Brain microvascular endothelial cell (primary cell): ENCODE results near the gene TMPRSS13.

ENCODE experiments used
- DNase-seq: peaks from one replicate; pipeline ENCODE4 v3.0.0-alpha.2; 2020
- H3K27ac ChIP-seq: fragments of 250-450 bp; sonication (Bioruptor Pico); 2 replicates; pipeline ENCODE4 v1.5.1; 2020; ENCODE audit warnings: mild to moderate bottlenecking, moderate library complexity
- H3K27me3 ChIP-seq: fragments of 250-450 bp; sonication (Bioruptor Pico); replicated peaks from 2 replicates; pipeline ENCODE4 v1.5.1; 2020; ENCODE audit warnings: mild to moderate bottlenecking
- H3K36me3 ChIP-seq: fragments of 250-450 bp; sonication (Bioruptor Pico); replicated peaks from 2 replicates; pipeline ENCODE4 v1.5.1; 2020; ENCODE audit warnings: mild to moderate bottlenecking
- H3K4me3 ChIP-seq: 2 replicates; pipeline ENCODE4 v1.5.1; 2011; ENCODE audit warnings: low read depth, mild to moderate bottlenecking, control low read depth, low read length, moderate library complexity
- in situ Hi-C: cut with HindIII; loops from 2 replicates; pipeline ENCODE4 v1.10.0; 2017; ENCODE audit warnings: low sequenced_read_pairs, low pct_ligation_motif_present
- TF ChIP-seq, protein P1 (sequence below): IDR thresholded peaks from 2 replicates; pipeline ENCODE4 v1.5.1; 2011; ENCODE audit warnings: low read depth, mild to moderate bottlenecking, moderate library complexity, low read length, control low read depth, inconsistent platforms; ENCODE audit errors: missing control alignments

TMPRSS13 gene

DNA sequence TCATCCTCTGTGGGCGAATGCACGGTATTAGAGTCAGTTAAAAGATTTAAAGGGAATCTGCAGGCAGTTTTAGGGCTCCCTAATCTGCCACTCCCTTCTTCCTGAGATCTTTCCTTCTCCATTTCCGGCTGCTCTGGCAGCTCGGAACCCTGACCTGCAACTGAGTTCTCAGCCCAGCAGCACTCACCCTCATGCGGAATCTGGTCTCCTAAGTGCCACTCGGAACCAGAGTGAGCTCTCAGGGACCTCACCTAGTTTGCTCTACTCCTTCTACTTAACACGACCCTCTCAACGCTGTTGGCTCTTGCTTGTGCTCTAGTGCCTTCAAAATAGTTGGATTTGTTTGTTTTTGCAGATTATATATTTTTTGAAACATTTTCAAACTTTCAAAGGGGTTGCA, 37.7 kb upstream of the TMPRSS13 start:
- no peaks in the 10 kb centered on the region for H3K36me3 ChIP-seq
- no peak overlapping the region for H3K4me3 ChIP-seq
- no peak overlapping the region for H3K27ac ChIP-seq
- H3K27me3 ChIP-seq = no peaks in the 10 kb centered on the region
- TF ChIP-seq, protein P1, sequence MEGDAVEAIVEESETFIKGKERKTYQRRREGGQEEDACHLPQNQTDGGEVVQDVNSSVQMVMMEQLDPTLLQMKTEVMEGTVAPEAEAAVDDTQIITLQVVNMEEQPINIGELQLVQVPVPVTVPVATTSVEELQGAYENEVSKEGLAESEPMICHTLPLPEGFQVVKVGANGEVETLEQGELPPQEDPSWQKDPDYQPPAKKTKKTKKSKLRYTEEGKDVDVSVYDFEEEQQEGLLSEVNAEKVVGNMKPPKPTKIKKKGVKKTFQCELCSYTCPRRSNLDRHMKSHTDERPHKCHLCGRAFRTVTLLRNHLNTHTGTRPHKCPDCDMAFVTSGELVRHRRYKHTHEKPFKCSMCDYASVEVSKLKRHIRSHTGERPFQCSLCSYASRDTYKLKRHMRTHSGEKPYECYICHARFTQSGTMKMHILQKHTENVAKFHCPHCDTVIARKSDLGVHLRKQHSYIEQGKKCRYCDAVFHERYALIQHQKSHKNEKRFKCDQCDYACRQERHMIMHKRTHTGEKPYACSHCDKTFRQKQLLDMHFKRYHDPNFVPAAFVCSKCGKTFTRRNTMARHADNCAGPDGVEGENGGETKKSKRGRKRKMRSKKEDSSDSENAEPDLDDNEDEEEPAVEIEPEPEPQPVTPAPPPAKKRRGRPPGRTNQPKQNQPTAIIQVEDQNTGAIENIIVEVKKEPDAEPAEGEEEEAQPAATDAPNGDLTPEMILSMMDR = no peak
- in situ Hi-C loops = no loop called here
- DNase-seq = no peak

DNA sequence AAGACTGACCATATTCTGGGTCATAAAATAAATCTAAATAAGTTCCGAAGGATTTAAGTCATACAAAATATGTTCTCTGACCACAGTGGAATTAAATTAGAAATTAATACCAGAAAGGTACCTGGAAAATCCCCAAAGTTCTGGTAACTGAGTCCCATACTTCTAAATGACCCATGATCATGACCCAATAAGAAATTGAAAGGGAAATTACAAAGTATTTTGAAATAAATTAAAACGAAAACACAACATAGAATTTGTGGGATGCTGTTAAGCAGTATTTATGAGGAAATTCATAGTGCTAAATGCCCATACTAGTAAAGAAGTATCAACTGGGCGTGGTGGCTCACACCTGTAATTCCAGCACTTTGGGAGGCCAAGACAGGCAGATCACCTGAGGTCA, 33.6 kb upstream of the TMPRSS13 start:
- H3K36me3 ChIP-seq = no peaks in the 10 kb centered on the region
- H3K4me3 ChIP-seq = no peak overlapping the region
- in situ Hi-C loops = no loop called here
- H3K27me3 ChIP-seq = no peaks in the 10 kb centered on the region
- no peak for DNase-seq
- H3K27ac ChIP-seq = no peak overlapping the region
- TF ChIP-seq, protein P1 = no peak

DNA sequence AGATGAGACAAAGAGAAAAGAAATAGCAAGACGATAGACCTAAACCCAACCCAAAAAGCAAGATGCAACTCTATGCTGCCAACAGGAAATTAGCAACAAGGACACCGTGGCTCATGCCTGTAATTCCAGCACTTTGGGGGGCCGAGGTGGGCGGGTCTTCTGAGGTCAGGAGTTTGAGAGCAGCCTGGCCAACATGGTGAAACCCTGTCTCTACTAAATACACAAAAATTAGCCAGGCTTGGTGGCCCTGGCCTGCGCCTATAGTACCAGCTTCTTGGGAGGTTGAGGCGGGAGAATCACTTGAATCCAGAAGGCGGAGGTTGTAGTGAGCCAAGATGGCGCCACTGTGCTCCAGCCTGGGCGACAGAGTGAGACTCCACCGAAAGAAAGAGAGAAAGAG, 32.7 kb upstream of the TMPRSS13 start:
- no peak for DNase-seq
- Histone ChIP-seq H3K27me3 (no peaks in the 10 kb centered on the region), H3K27ac (no peak overlapping the region), H3K36me3 (no peaks in the 10 kb centered on the region), H3K4me3 (no peak overlapping the region)
- in situ Hi-C loops = no loop called here
- TF ChIP-seq, protein P1 = no peak

DNA sequence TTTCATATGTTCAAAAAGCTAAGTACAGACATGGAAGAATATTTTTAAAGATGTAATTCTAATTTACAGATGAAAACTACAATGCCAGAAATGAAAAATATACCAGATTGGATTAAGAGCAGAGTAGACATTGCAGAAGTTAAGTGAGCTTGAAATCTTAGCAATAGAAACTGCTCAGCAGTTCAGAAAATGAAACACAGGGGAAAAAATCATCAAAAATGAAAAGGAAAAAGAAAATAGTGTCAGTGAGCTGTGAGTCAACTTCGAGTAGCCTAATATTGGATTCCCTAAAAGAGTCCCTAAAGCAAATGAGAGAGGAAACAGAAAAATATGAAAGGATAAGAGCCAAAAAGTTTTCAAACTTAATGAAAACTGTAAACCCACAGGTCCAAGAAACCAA, 31.2 kb upstream of the TMPRSS13 start:
- no peak overlapping the region for H3K4me3 ChIP-seq
- in situ Hi-C loops = no loop called here
- no peaks in the 10 kb centered on the region for H3K27me3 ChIP-seq
- H3K36me3 ChIP-seq = no peaks in the 10 kb centered on the region
- TF ChIP-seq, protein P1 = no peak
- H3K27ac ChIP-seq = no peak overlapping the region
- no peak for DNase-seq

DNA sequence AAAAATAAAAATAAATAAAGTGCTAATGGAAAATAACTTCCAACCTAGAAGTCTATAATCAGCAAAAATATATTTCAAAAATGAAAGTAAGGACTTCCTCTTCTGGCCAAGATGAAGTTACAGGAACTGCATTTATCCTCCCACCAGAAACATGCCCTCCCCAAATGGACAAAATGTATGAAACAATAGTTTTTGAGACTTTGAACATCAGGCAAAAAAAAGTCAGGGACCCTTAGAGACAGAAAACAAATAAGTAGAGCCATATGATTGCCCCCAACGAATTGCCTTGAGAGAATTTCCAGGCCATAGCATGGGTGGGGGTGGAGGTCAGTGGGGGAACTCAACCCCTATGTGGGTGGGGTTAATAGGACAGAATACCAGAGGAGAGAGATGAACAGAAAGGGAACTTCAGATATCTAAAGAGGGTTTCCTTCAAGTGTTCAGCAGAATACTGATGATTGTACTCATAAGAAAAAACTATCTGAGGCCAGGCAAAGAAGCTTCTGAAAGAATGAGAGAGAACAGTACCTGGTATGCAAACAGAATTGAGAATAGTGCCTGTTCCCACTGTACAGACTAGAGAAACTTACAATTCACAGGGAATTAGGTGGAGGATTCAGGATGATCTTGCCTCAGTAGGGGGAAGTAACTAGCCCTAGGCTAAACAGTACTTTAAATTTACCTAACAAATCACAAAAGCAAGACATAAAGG, 30.4 kb upstream of the TMPRSS13 start:
- TF ChIP-seq, protein P1 = no peak
- in situ Hi-C loops = no loop called here
- no peak overlapping the region for H3K27ac ChIP-seq
- no peaks in the 10 kb centered on the region for H3K27me3 ChIP-seq
- H3K36me3 ChIP-seq = no peaks in the 10 kb centered on the region
- DNase-seq = no peak
- no peak overlapping the region for H3K4me3 ChIP-seq

DNA sequence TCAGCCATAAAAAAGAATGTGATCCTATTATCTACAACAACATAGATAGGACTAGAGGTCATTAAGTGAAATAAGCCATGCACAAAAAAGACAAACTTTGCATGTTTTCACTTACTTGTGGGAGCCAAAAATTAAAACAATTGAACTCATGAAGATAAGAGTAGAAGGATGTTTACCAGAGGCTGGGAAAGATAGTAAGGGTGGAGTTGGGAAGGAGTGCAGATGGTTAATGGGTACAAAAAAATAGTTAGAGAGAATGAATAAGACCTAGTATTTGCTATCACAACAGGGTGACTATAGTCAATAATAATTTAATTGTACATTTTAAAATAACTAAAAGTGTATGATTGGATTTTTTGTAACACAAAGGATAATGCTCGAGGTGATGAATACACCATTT, 29.7 kb upstream of the TMPRSS13 start:
- Histone ChIP-seq H3K36me3 (no peaks in the 10 kb centered on the region), H3K27ac (no peak overlapping the region), H3K27me3 (no peaks in the 10 kb centered on the region), H3K4me3 (no peak overlapping the region)
- DNase-seq = no peak
- in situ Hi-C loops = no loop called here
- TF ChIP-seq, protein P1 = no peak
